Measurements from ENCODE around the gene CNR1. TPM values are rescaled to one million over a fixed set of nuclear protein-coding genes. Genes with fewer than 3 reads are reported as not detected.
"Not testable (repeated sequence)": the region's sequence is repeated elsewhere in the genome, so short reads cannot be mapped to it uniquely, and the experiment has no call there.

CNR1 gene
- total RNA-seq (2014; rRNA removed; shearing (Covaris generic)) = not detected in 2 replicates

GRCh38 chr6:88165844-88166492 lies at the start of gene CNR1:
Gene CNR1, minus strand, starts transcription at chr6:88166347. Its CDS starts 21,073 bp downstream, at chr6:88145274.
- no peak for DNase-seq (ENCODE audit: low spot score)

DNA sequence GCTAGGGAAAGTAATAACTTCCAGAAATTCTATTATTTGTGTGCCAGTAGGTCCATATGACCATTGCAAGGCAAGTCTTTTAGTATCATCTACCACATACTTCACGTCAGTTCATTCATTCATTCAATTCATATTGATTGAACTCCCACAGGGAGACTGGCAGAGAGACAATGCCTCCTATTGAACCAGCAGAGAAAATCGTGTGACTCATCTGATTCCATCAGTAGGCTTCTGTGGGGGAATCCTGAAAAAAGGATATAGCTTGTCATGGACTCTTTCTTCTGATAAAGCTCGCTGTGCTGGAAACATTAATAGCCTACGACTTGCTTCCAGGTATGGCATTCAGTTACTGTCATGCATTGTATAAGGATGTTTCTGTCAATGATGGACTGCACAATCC lies 45.3 kb upstream of the CNR1 start:
- no peak for DNase-seq (ENCODE audit: low spot score)

DNA sequence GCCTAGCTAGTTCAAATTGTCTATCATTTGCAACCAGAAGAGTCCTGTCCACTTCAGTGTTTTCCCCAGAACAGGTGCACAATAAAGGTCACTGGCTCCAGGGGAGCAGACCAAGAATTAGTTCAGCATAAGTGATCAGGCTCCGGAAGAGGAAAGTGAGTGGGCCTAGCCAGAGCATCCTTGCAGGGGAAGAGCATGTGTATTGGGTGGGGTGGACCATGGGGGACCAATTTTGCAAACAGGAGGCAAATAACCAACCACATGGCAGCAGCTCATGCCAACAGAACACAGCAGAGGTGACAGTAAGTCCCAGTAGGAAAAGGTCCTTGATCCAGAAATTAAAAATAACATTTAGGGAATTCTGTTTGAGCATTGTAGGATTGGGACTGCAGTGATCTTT lies 43.2 kb upstream of the CNR1 start:
- no peak for DNase-seq (ENCODE audit: low spot score)

- no peak for DNase-seq (ENCODE audit: low spot score)
These were observed 42.6 kb upstream of the CNR1 start for GRCh38 chr6:88208726-88209125.

GRCh38 chr6:88201734-88202133 lies 35.6 kb upstream of the CNR1 start:
- DNase-seq (ENCODE audit: low spot score) = not testable (repeated sequence)

DNA sequence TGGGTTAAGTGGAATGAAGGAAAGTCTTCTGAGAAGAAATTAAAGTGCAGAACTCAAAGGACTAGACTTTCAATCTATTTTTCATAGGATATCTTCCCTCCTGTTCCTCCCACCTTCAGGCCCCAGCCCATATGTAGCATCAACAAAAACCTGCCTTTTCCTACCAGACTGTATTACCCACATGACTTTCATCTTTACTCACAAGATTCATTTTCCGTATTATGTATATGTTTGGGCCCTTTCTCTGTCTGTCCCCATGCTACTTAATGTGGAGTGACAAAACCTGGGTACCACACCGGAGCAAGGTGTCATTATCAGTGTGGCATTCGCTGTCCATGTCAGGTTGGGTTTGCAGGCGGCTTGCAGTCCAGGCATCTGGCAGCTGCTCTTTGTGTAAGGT lies 18.8 kb upstream of the CNR1 start:
- no peak for DNase-seq (ENCODE audit: low spot score)

DNA sequence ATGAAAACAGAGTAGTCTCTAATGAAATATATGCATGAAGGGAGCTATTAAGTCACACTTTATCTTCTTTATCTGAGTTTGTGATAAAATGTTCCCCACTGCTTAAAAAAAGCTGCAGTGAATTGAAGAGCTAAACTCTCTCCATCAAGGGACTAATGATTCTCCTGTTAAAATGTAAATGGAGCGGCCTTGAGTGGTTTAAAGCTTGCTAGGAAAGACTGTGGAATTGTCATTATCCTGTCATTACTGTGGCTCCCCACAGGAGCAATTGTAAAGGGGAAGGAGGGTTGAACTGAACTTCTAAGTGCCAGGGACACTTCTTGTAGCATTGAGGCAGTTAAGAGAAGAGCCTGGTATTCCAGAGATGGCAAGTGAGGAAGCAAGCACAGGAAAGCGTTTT lies 17.3 kb upstream of the CNR1 start:
- DNase-seq (ENCODE audit: low spot score) = no peak

DNA sequence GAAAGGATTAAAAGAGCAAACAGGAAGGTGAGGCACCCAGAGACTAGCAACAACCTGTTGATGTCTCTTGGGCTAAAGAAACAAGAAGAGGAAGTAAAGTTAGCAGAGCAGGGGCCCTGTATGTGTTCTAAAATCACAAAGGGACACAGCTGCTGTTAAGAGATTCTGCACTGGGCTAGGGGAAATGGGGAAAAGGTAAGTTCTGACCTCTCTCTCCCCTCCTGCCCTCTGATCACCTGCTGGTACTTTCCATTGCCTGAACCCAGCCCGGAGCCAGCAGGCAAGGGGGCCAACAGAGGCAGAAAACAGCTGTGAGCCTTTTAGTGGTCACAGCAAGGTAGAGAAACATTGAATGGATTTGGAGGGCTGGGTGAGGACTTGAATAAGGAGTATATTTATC lies 13.5 kb upstream of the CNR1 start:
- no peak for DNase-seq (ENCODE audit: low spot score)

- DNase-seq (ENCODE audit: low spot score) = no peak
These were observed 11.9 kb upstream of the CNR1 start for GRCh38 chr6:88177961-88178464.

DNA sequence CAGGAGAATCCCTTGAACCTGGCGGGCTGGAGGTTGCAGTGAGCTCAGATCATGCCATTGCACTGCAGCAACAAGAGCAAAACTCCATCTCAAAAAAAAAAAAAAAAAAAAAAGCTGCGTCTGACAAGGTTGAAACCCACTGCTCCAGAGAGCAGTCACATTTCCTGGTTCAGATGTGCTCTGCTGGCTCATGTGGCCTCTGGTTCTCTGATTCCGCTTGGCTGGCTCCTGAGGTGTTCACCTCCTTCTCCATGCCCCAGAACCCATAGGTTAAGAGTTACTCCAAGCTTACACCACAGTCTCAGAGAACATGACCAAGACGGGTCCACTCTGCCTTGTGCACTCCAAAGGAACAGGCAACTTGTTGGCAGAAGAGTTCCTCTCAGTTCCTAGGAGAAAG lies 8.8 kb upstream of the CNR1 start:
- DNase-seq (ENCODE audit: low spot score) = no peak

- DNase-seq (ENCODE audit: low spot score) = no peak
These were observed 5.2 kb upstream of the CNR1 start for GRCh38 chr6:88171312-88171711.

DNA sequence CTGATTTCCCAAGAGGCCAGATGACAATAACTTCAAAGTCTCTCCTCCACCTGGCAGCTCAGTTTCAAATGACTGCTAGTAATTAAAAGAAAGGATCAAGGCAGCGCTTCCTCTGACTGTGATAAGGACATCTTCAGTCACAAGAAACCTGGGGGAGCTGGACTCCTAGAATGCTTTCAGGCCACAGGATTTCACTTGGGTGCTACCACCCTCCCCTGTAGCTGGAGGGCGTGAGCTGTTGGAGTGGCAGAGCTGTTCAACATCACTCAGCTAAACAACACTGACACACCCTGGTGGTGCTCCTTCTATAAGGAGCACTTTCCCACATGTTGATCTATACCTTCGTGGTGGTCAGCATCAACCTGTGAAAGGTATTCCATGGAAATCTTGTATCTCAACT lies 2.2 kb upstream of the CNR1 start:
- DNase-seq (ENCODE audit: low spot score) = no peak

DNA sequence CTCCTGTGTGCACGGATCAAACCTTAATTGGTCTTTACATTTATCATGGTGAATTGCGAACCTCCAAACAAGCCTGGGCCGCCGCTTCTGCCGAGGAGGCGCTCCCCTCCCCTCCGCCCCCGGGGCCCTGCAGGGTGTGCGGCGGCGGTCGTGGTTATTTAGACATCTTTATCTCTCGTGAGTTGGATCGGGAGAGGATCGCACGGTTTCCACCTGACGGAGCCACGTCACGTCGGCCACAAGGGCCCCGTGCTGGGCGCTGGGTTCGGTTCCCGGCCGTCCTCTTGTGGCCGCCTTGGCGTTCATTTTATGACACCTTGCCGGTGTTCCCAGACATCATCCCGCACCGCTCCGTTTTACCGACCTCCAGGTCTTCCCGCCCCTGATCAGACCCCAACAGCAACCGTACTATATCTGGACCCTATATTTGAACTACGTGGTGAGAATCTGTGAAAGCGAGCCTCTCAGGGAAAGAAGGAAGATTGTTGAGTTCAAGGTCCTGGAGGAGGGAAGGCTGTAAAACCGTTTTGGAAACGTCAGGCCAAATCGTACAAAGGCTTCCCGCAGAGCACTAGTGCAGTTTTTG lies 1.3 kb upstream of the CNR1 start:
- DNase-seq (ENCODE audit: low spot score) = no peak

GRCh38 chr6:88166493-88167351 lies 575 bp upstream of the CNR1 start:
- no peak for DNase-seq (ENCODE audit: low spot score)

DNA sequence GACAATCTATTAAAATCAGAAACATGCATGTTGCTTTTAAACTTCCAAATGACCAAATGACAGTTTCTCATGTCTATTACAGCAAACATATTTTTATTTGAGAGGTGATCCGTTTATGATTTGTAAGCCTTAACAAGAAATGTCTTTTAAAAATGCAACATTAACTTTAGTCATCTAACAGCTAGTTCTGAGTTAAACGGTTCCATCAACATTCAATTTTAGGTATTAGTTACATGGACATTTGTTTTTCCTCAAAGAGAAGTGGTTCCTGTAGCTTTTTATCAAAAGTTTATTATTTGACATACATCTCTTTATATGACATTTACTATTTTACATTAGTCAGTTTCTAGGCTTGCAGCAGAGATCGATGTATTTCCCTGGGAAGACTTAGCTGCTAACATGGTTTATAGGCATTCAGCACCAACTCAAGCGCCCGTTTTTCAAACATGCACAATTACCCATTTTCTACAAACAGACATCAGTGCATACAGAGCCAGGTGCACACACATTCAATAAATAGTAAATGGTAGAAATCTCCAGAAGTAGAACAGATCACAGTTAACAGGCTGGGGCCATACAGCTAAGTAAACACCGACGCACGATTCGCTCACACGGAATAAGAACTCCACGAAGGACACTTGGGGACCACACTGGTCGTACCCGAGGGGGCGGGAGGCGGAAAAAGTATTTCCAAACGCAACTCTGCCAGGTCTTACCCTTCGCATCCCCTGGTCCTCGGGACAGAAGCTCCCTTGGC lies 882 bp downstream of the CNR1 start:
- DNase-seq (ENCODE audit: low spot score) = no peak

GRCh38 chr6:88164061-88164460 lies 2.1 kb downstream of the CNR1 start:
- DNase-seq (ENCODE audit: low spot score) = no peak

GRCh38 chr6:88163616-88164015 lies 2.5 kb downstream of the CNR1 start:
- no peak for DNase-seq (ENCODE audit: low spot score)

DNA sequence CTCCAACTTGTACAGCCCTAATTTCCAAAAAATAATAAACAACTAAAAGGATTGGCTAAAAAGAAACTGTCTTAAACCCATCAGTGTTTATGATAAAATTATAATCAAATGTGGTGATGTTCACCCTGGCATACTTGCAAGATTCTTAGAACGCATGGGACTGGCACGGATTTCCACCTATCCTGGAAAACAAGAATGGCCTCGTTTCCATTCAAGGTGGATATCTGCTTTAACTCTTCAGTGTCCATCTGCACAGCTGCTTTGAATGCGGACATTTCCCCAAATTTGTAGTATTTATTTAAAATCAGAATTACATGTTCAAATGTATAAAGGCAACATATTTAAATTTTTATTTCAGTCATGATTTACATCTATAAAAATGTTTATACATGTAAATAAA lies 4.2 kb downstream of the CNR1 start:
- no peak for DNase-seq (ENCODE audit: low spot score)

DNA sequence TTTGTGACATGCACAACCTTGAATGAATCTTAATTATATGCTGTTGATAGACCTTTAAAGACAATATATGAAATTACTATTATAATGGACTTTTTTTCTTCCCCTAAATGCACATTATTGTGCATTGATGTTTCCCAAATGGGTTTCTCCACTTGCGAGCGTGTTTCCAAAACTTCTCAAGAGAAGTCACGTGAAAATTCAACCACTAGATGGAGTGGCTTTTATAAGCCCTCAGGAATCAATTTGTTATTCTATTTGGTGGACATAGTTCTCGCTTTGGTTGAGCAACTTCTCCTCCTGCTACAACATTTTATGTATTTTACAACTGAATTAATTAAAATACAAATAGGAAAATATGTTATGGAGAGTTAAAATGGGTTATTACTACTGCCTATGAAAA lies 9.0 kb downstream of the CNR1 start:
- no peak for DNase-seq (ENCODE audit: low spot score)

DNA sequence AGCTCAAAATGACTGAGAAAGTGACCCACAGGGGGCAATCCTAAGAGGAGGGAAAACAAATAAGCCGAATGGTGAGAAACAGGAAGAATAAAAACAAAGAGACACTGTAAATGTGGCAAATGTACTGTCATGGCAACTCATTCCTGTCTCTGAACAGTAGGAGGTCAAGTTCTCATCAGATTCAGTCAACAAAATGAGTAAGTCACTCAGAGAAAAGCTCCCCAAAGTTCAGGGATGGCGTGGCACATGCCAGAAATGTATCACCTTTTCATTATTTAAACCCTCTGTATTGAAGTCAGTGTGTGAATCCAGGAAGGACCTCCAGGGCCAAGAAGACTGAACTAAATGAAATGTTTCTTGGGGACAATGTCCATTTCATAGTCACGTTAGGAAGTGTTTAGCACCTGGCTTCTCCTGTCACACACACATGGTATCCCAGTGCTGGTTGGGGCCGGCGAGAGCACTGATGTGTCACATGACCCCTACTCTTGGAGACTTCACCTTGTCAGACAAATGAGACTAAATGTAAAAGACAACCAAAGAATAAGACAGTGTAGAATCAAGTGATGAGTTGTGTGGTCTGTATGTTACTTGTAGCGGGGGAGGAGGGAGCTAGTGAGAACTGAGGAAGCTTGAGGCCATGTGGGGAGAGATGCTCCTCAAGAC lies 20.7 kb downstream of the CNR1 start:
- no peak for DNase-seq (ENCODE audit: low spot score)

DNA sequence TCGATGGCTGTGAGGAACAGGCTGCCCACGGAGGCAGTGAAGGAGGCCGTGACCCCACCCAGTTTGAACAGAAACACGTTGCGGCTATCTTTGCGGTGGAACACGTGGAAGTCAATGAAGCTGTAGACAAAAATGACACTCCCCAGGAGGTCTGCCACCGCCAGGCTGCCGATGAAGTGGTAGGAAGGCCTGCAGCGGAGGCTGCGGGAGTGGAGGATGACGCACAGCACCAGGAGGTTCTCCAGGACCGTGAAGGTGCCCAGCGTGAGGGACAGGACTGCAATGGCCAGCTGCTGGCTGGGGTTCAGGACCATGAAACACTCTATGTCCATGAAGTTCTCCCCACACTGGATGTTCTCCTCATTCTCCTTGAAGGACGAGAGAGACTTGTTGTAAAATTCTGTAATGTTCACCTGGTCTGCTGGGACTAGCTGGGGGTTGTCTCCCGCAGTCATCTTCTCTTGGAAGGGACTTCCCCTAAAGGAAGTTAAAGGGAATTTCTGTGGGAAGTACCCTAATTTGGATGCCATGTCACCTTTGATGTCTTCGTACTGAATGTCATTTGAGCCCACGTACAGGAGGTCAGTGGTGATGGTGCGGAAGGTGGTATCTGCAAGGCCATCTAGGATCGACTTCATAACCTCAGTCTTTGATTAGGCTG lies 21.4 kb downstream of the CNR1 start:
- DNase-seq (ENCODE audit: low spot score) = no peak
